ENCODE data around the gene GAGE10. TPM values are rescaled to one million over a fixed set of nuclear protein-coding genes. Genes with fewer than 3 reads are reported as not detected.
"Not testable (repeated sequence)": the region's sequence is repeated elsewhere in the genome, so short reads cannot be mapped to it uniquely, and the experiment has no call there.

The GAGE10 gene
- total and polyA plus RNA-seq, 11 donors: not detected

DNA sequence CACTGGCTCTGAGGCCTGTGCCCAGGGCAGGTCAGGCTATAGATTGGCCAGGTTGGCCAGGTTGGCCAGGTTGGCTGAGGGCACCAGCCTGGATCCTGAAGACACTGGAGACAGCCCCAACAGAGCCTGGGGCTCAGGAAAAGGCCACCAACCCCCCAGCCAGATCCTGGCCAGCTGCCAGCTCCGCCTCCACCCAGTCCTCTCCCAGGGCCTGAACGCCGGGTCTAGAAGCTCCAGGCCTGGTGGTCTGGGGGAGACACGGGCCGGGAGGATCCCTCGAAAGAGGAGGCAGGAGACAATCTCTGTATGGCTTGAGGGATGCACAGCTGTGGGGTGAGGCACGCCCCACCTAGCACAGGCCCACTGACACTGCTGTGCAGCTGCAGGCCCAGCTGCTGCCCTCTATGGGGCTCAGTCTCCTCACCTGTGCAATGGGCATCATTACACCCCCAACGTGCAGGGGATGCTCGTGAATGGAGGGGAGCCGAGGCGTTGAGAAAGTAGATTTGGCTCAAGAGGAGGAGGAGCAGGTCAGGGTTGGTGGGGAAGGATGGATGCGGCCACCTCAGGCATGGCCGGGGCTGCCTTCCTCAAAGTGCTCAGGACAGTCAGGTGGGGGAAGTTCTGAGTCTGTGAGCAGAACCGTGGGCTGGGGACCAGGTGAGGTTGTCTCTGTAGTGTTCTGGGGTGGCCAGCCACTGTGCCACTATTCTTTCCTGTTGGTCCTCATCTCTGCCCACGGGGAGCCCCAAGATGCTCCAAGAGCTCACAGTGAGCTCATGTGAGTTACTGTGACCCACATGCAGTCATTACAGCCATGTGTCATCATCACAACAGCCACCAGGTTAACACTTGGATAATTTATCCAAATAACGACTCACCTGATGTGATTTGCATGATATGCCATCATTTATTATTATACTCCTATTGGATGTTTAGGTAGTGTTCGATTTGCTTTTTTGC lies 10.8 kb upstream of the GAGE10 start:
- H3K27ac ChIP-seq: no peak overlapping the region
- no peaks in the 10 kb centered on the region for H3K27me3 ChIP-seq
- H3K4me3 ChIP-seq: no peak overlapping the region
- no peak for TF ChIP-seq POLR2A (IDR thresholded peaks at IDR 0.05)
- TF ChIP-seq CTCF (IDR thresholded peaks at IDR 0.05): no peak
- intact Hi-C loops (cut with DNase I): loop anchor here in 4 of 10 donors (5.0 to 10.0 kb wide), 3 partner anchors 455 to 462 kb away; no protein-coding TSS in a partner anchor
- no peaks in the 10 kb centered on the region for H3K36me3 ChIP-seq
- peaks cover 0 to 7% (median 0%) of the 10 kb centered on the region in 12 donors for H3K4me1 ChIP-seq
- ATAC-seq (peak in 1 of 4 donors; percentile 32), DNase-seq (no peak)
- no peaks in the 10 kb centered on the region for H3K9me3 ChIP-seq
- WGBS, 4 donors: 72 to 85% (median 82%) methylated on average over 12 to 17 of the region's 17 CpGs

GRCh38 chrX:49299293-49299692 lies 4.2 kb upstream of the GAGE10 start:
- intact Hi-C loops (cut with DNase I): loop anchor here in 1 of 10 donors (10.0 kb wide), 1 partner anchor 456 kb away; no protein-coding TSS in a partner anchor
- DNase-seq, H3K36me3 ChIP-seq, H3K4me3 ChIP-seq, H3K4me1 ChIP-seq, H3K27ac ChIP-seq, H3K9me3 ChIP-seq, ATAC-seq: not testable (repeated sequence)
- peaks cover 0 to 16% (median 0%) of the 10 kb centered on the region in 9 donors for H3K27me3 ChIP-seq
- 81 to 89% (median 83%) methylated on average over 4 to 5 of the region's 5 CpGs for WGBS, 4 donors

- Histone ChIP-seq H3K27ac (no peak overlapping the region), H3K4me1 (no peaks in the 10 kb centered on the region), H3K27me3 (peaks cover 0 to 16% (median 0%) of the 10 kb centered on the region in 9 donors), H3K9me3 (no peaks in the 10 kb centered on the region), H3K36me3 (no peaks in the 10 kb centered on the region), H3K4me3 (no peak overlapping the region)
- intact Hi-C loops (cut with DNase I): no loop called here
- DNase-seq (no peak), ATAC-seq (no peak)
- TF ChIP-seq POLR2A (IDR thresholded peaks at IDR 0.05) (no peak), CTCF (IDR thresholded peaks at IDR 0.05) (no peak)
- 68 to 75% (median 74%) methylated on average over 1 of the region's 1 CpG for WGBS, 4 donors
Measured at GRCh38 chrX:49300703-49301102, 2.7 kb upstream of the GAGE10 start.

GRCh38 chrX:49307775-49308174 lies 4.3 kb downstream of the GAGE10 start:
- H3K4me3 ChIP-seq; H3K27me3 ChIP-seq; DNase-seq; H3K27ac ChIP-seq; H3K36me3 ChIP-seq; ATAC-seq; H3K9me3 ChIP-seq; intact Hi-C loops (cut with DNase I): not testable (repeated sequence)
- peaks cover 0 to 13% (median 0%) of the 10 kb centered on the region in 12 donors for H3K4me1 ChIP-seq
- WGBS, 4 donors: 50 to 66% (median 59%) methylated on average over 2 of the region's 2 CpGs

DNA sequence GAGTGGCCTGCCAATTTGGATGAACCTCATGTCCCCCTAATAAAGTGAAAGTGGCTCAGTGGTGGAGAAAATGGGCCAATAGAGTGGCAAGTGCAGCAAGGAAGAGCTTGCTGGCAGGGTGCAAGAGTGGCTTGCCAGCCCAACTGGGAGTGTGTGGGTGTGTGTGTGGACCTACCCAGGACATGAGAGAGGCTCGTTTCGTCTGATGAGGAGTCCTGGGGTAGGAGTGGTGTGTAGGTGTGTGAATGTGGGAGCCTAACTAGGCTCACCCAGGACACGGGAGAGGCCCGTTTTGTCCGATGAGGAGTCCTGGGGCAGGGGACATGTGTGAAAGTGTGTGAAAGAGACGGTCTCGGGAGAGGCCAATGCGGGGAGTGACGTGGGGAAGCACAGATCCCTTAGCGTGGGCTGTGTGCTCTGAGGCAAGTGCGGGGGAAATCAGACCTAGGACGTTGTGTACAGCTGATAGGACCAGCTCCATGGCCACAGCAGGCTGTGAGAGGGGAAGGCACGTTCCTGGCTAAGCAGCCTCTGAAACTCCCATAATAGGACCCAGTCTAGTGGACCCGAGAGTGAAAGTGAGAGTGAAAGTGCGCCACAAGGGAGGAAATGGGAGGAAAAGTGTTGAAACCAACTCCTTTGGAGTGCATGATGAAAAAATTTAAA lies 5.3 kb downstream of the GAGE10 start:
- TF ChIP-seq POLR2A (IDR thresholded peaks at IDR 0.05): no peak
- TF ChIP-seq CTCF (IDR thresholded peaks at IDR 0.05): no peak
- Histone ChIP-seq H3K9me3 (no peaks in the 10 kb centered on the region), H3K4me1 (peaks cover 0 to 13% (median 0%) of the 10 kb centered on the region in 12 donors), H3K4me3 (peak overlapping the region in 10 of 12 donors; percentile 26 to 55 (median 44)), H3K27me3 (no peaks in the 10 kb centered on the region), H3K36me3 (no peaks in the 10 kb centered on the region), H3K27ac (peak overlapping the region in 10 of 12 donors; percentile 34 to 78 (median 58))
- 38 to 68% (median 62%) methylated on average over 15 of the region's 15 CpGs for WGBS, 4 donors
- ATAC-seq: peak; percentile 42 to 71 (median 56)
- no peak for DNase-seq
- intact Hi-C loops (cut with DNase I): no loop called here

Measured in heart left ventricle (tissue), 16 donors.